NB4 (cell line): ENCODE measurements around the gene CLIC3.

ENCODE experiments used
- DNase-seq: peaks from one replicate; pipeline ENCODE4 v3.0.0; 2010; ENCODE audit warnings: low read depth
- H3K4me3 ChIP-seq: one replicate; pipeline ENCODE4 v1.5.1; 2011; ENCODE audit warnings: mild to moderate bottlenecking, low read depth, low read length, moderate library complexity
- MYC ChIP-seq: IDR thresholded peaks from 2 replicates; pipeline ENCODE4 v1.6.1; 2011; ENCODE audit warnings: low read depth, low read length
- POLR2A ChIP-seq: IDR thresholded peaks from 2 replicates; pipeline ENCODE4 v1.6.1; 2011; ENCODE audit warnings: mild to moderate bottlenecking; ENCODE audit not compliant: insufficient read length; ENCODE audit errors: extremely low read depth
- TF ChIP-seq, protein P1 (sequence below): IDR thresholded peaks from one replicate; pipeline ENCODE4 v1.5.1; 2012; ENCODE audit warnings: low read depth, low read length
- TF ChIP-seq, protein P2 (sequence below): IDR thresholded peaks from 2 replicates; pipeline ENCODE4 v1.6.1; 2011; ENCODE audit warnings: low read depth, low read length

Gene CLIC3

DNA sequence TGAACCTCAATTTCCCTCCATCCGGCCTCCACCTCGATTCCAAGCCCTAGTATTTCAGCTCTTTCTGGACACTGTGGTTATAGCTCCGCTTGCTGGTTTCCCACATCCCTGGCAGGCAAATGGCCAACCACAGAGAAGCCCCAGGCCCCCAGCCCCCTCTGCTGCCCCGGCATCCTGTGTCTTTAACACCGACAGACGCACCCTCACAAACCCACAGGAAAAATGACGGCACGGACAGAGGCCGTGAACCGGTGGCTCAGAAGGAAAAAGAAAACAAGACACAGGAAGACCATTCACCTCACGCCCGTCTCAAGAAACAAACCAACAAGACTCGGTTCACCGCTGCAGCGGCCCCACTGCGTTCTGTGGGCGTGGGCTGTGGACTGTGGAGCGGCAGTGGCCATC, 1.5 kb upstream of the CLIC3 start:
- H3K4me3 ChIP-seq, result no peak overlapping the region
- TF ChIP-seq MYC, result no peak
- TF ChIP-seq, protein P1, sequence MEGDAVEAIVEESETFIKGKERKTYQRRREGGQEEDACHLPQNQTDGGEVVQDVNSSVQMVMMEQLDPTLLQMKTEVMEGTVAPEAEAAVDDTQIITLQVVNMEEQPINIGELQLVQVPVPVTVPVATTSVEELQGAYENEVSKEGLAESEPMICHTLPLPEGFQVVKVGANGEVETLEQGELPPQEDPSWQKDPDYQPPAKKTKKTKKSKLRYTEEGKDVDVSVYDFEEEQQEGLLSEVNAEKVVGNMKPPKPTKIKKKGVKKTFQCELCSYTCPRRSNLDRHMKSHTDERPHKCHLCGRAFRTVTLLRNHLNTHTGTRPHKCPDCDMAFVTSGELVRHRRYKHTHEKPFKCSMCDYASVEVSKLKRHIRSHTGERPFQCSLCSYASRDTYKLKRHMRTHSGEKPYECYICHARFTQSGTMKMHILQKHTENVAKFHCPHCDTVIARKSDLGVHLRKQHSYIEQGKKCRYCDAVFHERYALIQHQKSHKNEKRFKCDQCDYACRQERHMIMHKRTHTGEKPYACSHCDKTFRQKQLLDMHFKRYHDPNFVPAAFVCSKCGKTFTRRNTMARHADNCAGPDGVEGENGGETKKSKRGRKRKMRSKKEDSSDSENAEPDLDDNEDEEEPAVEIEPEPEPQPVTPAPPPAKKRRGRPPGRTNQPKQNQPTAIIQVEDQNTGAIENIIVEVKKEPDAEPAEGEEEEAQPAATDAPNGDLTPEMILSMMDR, result no peak
- TF ChIP-seq, protein P2, sequence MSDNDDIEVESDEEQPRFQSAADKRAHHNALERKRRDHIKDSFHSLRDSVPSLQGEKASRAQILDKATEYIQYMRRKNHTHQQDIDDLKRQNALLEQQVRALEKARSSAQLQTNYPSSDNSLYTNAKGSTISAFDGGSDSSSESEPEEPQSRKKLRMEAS, result no peak
- TF ChIP-seq POLR2A, result no peak

DNA sequence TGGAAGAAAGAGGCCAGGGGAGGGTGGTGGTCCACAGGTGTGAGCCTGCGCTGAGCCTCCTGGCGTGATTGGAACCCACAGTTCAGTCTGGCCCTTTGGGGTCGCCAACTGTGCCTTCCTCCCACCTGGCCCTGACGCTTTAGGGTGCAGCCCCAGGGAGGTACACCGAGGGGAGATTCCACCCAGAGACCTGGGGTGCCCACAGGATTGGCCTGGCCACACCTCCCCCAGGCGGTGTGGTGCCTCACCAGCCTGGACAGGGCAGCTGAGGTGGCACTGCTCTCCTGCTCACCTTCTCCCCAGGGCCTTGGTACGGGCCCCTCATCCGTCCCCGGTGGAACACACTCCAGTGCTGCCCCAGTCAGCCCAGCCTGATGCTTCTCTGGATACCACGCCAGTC, 1.0 kb upstream of the CLIC3 start:
- H3K4me3 ChIP-seq, result no peak overlapping the region
- no peak for TF ChIP-seq POLR2A
- TF ChIP-seq MYC, result no peak
- DNase-seq, result no peak

More for the DNA sequence above, 1.5 kb upstream of the CLIC3 start:
- DNase-seq, result no peak

DNA sequence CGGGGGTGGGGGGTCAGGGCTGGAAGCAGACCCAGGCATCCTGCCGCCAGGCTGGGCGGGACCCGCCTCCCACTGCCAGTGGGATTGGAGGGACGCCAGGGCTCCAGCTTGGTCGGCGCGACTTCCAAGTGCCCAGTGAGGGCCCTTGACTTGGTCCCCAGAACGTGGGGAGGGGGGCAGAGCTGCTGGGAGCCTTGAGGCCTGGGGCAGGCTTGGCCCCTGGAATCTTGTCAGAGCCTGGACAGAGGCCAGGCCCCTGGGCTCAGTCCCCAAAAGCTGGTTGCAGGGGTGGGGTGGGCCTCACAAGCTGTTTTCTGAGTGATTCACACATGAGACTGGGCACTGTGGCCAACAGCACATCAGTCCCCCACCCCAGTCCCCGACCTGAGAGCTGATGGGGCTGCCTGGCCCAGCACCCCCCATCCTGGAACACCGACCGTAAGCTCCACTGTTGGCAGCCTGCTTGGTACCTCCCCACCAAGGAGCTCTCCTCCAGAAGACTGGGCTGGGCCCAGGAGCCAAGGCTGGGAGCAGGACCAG, 526 bp downstream of the CLIC3 start:
- no peak overlapping the region for H3K4me3 ChIP-seq
- DNase-seq, result no peak
- TF ChIP-seq, protein P2, result no peak
- TF ChIP-seq, protein P1, result no peak
- no peak for TF ChIP-seq MYC
- TF ChIP-seq POLR2A, result no peak

DNA sequence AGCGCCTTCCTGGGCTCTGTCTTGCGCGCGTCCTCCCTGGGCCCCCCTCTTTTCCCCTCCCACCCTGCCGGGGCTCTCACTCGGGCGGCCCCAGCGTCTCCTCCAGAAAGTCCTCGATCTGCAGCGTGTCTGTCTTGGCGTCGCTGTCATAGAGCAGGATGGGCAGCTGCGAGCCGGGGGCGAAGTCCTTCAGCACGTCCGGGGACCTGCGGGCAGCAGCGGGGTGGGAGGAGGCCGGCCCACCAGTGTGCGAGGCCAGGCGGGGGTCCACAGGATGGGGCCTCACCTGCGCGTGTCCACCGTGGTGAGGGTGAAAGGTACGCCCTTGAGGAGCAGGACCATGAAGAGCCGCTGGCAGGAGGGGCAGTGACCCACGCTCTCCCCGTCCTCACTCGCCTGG, 1.0 kb downstream of the CLIC3 start:
- DNase-seq, result no peak
- H3K4me3 ChIP-seq, result no peak overlapping the region
- TF ChIP-seq MYC, result no peak
- TF ChIP-seq, protein P1, result no peak
- TF ChIP-seq, protein P2, result no peak
- TF ChIP-seq POLR2A, result no peak

DNA sequence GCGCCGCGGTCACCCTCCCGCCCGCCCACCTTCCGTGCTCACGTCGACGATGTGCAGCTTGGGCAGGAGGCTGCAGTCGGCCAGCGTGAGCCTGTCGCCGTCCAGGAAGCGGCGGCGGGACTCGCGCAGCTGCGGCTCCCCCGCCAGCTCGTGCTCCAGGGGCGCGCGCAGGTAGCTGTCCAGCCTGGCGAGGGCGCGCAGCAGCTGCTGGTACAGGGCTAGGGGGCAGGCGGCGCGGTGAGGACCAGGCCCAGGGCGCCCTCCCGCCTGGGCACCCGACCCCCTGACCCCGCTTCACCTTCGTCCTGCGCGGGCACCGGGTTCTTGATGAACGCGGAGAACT, 1.5 kb downstream of the CLIC3 start:
- no peak for DNase-seq
- TF ChIP-seq, protein P2, result no peak
- TF ChIP-seq, protein P1, result no peak
- TF ChIP-seq MYC (no peak), POLR2A (no peak)
- no peak overlapping the region for H3K4me3 ChIP-seq

DNA sequence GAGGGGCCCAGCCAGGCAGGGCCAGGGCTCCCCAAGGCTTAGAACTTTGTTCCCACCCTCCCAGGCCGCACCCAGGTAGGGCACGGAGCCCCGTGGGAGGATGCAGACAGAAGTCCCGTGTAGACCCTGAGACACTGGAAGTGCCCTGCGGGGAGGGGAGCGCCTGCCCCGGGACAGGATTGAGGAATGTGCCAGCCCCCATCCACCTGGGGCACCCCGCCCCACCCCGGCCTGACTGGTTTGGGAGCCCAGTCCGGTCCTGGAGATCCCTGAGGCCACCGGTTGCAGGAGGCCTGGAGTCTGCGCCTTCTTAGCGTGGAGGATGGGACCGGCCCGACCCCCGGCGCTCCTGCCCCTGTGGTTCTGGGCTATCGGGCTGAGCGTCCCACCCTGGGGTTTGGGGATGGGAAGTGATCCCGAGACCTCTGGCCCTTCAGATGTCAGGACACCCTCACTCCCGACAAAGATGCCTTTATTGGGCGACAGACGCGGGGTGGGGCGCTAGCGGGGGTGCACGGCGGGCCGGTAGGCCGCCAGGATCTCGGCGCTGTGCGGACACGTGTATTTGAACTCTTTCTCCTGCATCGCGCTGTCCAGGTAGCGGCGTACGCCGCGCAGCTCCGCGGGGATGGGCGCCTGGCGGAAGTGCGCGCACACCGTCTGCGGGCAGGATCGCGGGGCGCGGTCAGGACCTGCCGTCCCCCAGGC, 2.0 kb downstream of the CLIC3 start:
- TF ChIP-seq MYC (no peak), POLR2A (no peak)
- TF ChIP-seq, protein P1, result no peak
- TF ChIP-seq, protein P2, result no peak
- no peak for DNase-seq
- no peak overlapping the region for H3K4me3 ChIP-seq
